CD4-positive, alpha-beta T cell treated with Interleukin-17A for 1 hour (primary cell): ENCODE measurements around the gene GPR142.

Source experiments
- DNase-seq: peaks from one replicate; pipeline ENCODE4 v3.0.0-alpha.2; 2020

Gene GPR142

DNA sequence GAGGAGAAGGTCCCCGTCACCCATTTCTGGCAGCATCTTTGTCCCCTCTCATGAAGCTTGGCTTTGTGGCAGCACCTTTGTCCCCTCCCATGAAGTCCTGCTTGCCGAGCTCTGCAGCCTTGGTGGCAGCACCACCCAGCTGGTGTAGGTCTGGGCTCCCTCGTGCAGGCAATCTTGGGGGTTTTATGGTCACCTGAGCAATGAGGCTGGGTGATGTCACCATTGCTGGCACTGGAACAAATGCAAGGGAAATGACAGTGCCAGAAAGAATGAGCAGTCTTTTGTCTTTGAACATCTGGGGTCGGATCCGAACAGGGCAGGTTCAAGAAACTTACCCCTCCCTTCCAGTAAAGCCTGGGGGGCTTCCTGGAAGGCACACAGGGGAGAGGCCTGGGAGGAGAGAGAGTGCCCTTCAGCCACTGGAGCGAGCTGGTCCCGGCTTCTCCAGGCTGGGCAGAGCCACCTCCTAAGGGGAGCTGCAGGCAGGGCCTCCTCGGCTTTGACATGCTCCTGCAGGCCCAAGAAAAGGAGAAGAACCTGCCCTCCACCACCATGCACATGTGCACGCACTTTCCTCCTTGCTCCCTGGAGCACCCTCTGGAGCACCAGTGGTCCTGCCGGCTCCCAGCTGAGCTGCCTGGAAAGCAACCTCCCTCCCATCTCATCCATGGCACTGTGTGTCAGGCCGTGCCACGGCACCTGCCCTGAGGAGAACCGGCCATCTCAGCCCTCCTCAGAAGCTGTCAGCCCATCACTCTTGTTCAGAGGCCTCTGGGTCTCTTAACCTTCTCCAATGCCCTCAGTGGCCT lies 21.7 kb upstream of the GPR142 start:
- no peak for DNase-seq

DNA sequence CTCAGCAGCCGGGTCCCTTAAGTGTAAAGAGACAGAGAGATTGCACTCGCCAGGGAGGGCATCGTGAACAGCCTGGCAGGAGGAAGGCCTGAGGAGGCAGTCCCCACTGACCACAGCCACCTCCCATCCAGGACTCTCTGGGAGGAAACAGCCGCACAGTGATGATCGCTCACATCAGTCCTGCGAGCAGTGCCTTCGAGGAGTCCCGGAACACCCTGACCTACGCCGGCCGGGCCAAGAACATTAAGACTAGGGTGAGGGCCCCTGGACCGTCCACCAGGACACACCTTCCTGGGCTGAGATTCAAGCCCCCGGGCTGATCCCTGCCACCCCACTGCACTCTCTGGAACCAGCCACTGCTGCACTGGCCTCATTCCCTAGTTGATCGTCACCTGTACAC lies 19.7 kb upstream of the GPR142 start:
- no peak for DNase-seq

- no peak for DNase-seq
Observed at GRCh38 chr17:74349120-74349519, 18.2 kb upstream of the GPR142 start.

- no peak for DNase-seq
Observed at GRCh38 chr17:74350486-74350885, 16.8 kb upstream of the GPR142 start.

GRCh38 chr17:74351552-74352210 lies 15.6 kb upstream of the GPR142 start:
- no peak for DNase-seq

GRCh38 chr17:74353446-74354060 lies 13.8 kb upstream of the GPR142 start:
- DNase-seq = no peak

GRCh38 chr17:74354123-74354522 lies 13.2 kb upstream of the GPR142 start:
- DNase-seq = peak; percentile 57

GRCh38 chr17:74354561-74354960 lies 12.7 kb upstream of the GPR142 start:
- no peak for DNase-seq

GRCh38 chr17:74355065-74355464 lies 12.2 kb upstream of the GPR142 start:
- DNase-seq = no peak

DNA sequence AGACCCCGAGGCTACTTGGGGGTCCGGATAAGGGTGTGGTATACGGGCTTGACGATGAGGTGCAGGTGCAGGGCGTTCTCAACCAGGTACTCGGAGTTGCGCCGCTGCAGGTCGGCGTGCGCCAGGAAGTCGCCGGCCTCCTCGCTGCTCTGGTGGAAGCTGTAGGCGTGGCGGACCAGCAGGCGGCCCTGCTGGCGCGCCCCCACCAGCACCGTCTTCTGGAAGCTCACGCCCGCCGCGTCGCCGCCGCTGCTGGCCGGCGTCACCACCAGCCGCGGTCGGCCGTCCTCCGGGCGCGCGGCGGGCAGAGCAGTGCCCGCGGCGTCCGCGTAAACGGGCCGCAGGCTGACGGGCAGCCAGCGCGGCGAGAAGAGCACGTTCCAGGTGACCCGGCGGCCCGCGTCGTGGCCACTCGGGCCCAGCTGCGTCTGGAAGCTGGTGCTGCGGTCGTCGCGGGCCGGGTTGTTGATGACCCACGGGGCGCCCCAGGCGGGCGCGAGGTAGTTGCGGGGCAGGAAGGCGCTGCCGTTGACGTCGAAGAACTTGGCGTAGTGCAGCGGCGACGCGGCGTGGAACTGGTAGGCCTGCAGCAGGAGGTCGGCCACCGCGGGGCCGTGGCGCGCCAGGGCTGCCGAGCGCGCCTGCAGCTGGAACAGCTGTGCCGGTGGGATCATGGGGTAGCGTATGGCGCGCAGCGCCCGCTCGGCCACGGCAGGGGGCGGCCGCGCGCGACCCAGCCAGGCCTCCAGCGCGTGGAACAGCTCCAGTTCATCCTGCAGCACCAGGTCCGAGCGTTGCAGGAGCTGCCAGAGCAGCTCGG lies 10.4 kb upstream of the GPR142 start:
- DNase-seq = peak; percentile 5

DNA sequence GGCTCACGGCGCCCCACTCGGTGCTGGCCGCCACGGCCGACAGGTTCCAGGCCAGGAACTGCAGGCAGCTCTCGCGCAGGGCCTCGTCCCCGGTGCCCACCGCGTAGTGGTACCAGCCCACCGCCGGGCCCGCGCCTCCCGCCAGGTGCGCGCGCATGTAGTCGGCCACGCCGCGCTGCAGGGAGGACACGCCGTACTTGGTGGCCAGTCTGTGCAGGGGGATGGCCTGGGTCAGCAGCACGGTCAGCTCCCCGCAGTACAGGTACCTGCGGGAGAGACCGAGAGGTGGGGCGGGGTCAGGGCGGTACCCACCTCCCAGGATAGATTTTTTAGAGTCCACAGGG lies 9.9 kb upstream of the GPR142 start:
- no peak for DNase-seq

- no peak for DNase-seq
Observed at GRCh38 chr17:74358697-74359096, 8.6 kb upstream of the GPR142 start.

DNA sequence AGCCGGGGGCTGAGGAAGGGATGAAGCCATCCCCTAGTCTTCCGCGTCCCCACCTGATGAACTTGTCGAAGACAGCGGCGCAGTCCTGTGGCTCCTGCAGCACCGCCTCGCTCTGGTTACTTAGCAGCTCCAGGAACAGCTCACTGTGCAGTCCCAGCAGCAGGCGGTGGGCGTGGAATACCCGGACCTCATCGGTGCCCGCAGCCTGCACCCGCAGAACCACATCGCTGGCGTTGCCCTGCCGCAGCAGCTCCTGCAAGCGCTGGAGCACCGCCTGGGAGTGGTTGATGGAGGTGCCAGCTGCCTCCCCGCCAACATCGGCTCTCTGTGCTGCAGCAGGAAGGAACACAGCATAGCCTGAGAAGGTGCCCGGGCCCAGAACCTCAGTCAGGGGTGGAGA lies 7.4 kb upstream of the GPR142 start:
- no peak for DNase-seq

GRCh38 chr17:74360899-74361229 lies 6.4 kb upstream of the GPR142 start:
- DNase-seq = no peak

GRCh38 chr17:74361230-74362068 lies 5.9 kb upstream of the GPR142 start, which contains the start of gene BTBD17:
BTBD17 (minus strand) TSS chr17:74361868; CDS start chr17:74361819, 49 bp downstream.
- DNase-seq = peak; percentile 37

DNA sequence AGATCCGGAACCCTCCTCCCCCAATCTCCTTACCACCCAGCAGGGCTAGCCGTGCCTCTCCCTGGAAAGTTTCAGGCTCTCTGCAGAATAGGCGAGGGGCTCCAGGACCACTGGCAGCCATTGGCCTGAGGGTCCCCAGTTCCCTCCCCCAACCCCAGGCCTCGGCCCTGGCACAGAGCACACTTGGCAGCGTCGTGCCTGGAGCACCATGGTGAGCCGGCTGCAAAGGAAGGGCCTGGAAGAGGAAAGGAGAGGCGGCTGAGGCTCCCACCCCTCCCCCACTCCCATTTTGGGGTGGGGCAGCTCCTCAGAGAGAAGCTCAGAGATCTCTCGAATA lies 5.3 kb upstream of the GPR142 start:
- DNase-seq = no peak

DNA sequence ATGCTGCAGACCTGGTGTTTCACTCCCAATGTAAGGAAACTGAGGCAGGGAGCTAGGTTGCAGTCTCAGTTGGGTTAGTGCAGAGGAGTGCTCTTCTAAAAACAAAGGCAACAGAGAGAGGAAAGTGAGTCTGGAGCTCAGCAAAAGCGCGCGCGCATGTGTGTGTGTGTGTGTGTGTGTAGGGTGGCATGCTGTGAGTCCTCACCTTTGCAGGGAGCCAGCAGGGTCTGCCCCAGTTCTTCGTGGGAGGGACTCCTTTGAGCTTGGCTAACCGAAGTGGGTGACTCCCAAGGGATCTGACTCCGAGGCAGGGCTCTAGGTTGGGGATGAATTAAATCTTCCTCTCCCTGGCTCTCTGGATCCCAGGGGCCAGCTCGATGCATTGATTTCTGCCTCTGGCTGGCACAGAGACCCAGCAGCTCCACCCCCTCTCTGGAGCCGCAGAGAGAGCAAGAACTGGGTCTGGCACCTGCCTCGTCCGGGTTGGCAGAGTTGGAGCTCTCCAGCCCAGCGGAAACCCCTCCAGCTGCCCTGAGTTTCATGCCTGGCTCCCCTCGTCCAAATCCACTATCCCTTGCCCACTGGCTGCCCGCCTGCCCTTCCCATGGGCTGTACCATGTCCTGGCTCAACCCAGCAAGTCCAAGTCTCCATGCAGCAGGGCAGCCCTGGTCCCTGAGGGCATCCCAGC lies 4.4 kb upstream of the GPR142 start:
- DNase-seq = no peak

DNA sequence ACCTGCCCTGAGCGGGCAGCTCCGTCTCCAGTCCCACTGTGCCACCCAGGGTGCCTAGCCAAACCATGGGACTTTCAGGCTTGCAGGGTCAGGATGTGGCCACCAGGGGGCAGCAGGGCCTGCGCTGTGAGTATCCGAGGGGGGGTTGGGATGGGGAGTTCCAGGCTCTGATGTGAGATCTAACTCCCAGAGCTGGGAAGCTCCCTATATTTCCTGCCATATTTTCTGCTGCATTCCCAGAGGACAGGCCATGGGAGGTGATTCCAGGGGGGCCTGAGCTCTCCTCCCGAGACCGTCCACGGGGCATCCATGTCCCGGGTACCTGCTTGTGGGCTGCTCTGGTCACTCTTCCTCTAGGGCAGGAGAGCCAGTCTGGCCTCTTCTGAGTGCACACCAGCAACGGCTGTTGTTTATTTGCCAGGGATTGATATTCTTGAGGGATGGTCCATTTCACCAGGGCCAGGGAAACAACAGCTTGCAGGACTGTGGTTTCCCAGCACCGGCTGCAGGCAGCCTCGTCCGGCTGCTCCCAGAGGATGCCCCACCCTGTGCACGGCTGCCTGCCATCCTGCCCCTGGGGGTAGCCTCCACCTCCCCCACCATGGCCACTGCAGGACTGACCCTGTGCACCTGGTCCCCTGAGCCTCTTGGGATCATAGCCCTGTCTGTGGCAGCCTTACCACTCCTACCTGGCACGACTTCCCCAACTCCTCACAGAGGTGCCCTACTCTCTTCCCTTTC lies 1.2 kb downstream of the GPR142 start:
- DNase-seq = peak; percentile 79

DNA sequence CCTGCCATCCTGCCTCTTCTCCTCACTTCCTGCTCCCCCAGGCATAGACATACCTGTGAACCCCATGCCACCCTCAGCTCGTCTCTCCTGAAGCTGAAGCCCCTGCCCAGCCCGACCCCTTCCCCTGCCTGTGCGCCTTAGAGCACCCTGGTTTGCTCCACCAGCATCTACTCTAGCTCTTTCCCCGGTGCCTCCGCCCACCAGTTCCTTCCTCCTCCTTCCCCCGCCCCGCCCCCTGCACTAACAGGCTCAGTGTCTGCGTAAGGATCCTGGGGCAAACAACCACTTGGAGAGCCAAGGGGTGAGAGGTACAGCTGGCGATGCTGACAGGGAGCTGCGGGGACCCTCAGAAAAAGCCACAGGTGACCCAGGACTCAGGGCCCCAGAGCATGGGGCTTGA lies 1.9 kb downstream of the GPR142 start:
- peak; percentile 65 for DNase-seq

DNA sequence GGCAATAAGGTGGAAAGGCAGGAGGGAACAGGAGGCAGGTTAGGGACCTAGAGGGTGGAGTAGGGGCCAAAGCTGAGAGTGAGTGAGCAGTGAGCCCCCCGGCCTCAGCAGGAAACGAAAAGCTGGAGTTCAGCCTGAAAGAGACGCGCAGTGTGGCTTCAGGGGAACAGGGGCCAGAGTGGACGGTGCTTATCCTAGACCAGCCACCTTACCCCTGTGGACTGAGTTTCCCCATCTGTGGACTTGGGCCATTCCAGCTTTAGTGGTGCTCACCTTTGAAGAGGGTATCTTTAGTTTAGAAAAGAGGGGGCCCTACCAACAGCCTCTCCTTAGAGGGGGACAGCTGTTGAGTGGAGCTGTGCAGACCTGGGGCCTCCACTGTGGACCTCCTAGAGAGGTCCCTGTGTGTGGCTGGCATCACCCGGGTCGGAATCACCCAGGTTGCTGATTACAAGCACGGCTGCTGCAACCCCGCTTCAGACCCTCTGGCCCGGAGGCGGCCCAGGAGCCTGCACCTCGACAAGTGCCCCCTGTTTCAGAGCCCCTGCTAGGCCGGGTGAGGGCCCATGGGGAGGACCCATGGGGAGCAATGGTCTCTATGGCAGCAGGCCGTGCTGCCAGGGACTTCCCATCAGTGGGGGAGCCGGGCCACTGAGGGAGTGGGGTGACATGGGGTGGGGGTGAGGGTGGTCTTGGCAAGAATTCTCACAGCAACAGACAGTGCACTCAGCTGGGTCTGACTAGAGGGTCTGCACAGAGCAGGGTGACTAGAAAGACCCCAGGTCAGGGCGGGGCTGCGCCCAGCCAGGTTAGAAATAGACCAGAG lies 2.6 kb downstream of the GPR142 start:
- no peak for DNase-seq
